ENCODE data around the gene RAB9A.

RAB9A gene

DNA sequence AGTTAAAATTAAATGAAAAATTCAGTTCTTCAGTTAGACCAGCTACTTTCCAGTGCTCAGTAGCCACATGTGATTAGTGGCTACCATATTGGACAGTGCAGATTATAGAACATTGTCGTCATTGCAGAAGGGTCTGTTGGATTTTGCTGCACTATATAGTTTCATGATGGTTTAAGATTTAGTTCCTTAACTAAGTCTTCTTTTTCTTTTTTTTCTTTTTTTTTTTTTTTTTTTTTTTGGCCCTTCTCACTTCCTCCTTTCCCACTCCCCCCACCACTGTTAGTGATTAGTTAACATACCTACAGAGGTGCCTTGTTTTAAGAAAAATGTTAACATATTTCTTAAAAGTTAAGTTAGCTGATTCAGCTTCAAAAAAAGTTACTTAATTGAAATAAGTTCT, 9.0 kb downstream of the RAB9A start:
- Histone ChIP-seq H2AK5ac (ENCODE audit: low read length, severe bottlenecking) (no peak overlapping the region), H3K14ac (ENCODE audit: low read length in 2 of 2) (no peak overlapping the region), H3K4me1 (ENCODE audit: control insufficient read depth, insufficient read depth, low read depth, low read length) (peaks cover 5% of the 10 kb centered on the region), H3K27ac (ENCODE audit: low read length, poor library complexity, severe bottlenecking) (no peak overlapping the region), H3K4me3 (ENCODE audit: insufficient read depth in 1 of 2, low read depth in 1 of 2, low read length in 2 of 2) (no peak overlapping the region), H2BK15ac (ENCODE audit: low read depth, poor library complexity, severe bottlenecking) (no peak overlapping the region), H3K9ac (ENCODE audit: low read length) (no peak overlapping the region), H3K79me1 (replicated peaks; ENCODE audit: low read length, poor library complexity, severe bottlenecking) (no peaks in the 10 kb centered on the region), H2BK5ac (ENCODE audit: low read depth, low read length, poor library complexity, severe bottlenecking) (no peak overlapping the region), H2BK12ac (ENCODE audit: low read length in 2 of 2) (no peak overlapping the region), H3K4ac (ENCODE audit: low read depth in 1 of 2, low read length in 2 of 2) (no peak overlapping the region), H4K91ac (ENCODE audit: low read length) (no peak overlapping the region), H4K8ac (ENCODE audit: low read length) (no peak overlapping the region), H2BK120ac (ENCODE audit: low read depth, low read length) (no peak overlapping the region), H3K27me3 (ENCODE audit: control insufficient read depth in 1 of 2, insufficient read depth in 1 of 2, low read length in 2 of 2) (peaks cover 0 to 4% of the 10 kb centered on the region in 2 experiments), H2AFZ (ENCODE audit: low read depth, low read length) (no peak overlapping the region), H3K36me3 (ENCODE audit: control insufficient read depth in 1 of 2, insufficient read depth in 2 of 2, low read depth in 1 of 2, low read length in 2 of 2) (peaks cover 0 to 9% of the 10 kb centered on the region in 2 experiments), H3K23ac (ENCODE audit: low read length in 2 of 2) (no peak overlapping the region), H3K9me3 (ENCODE audit: control insufficient read depth, low read length) (no peaks in the 10 kb centered on the region), H3K18ac (ENCODE audit: low read depth in 1 of 2, low read length in 2 of 2) (no peak overlapping the region), H3K4me2 (ENCODE audit: low read length, poor library complexity, severe bottlenecking) (no peak overlapping the region)
- no peak for DNase-seq
- WGBS, result no CpG with 5 or more reads among the region's 1 CpG

DNA sequence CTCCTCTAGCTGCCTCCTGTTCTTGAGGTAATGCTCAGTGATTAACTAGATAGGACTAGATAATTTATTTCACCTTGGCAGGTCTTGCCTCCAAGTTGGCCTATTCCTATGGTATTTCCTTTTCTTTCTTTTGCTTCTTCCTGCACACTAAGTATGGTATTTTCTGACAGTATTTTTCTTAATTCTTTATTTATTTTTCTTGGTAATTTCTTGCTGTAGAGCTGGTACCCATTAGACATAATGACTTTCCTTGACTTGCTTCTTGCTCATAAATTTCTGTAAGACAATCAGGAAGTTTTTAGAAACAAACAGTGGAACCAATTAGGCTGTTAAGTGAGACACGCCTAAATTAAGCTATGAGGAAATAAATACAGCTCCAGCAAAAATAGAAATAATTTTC, 9.5 kb downstream of the RAB9A start:
- Histone ChIP-seq H3K27ac (ENCODE audit: low read length, poor library complexity, severe bottlenecking) (no peak overlapping the region), H3K9me3 (ENCODE audit: control insufficient read depth, low read length) (no peaks in the 10 kb centered on the region), H2BK15ac (ENCODE audit: low read depth, poor library complexity, severe bottlenecking) (no peak overlapping the region), H2BK12ac (ENCODE audit: low read length in 2 of 2) (no peak overlapping the region), H3K4me2 (ENCODE audit: low read length, poor library complexity, severe bottlenecking) (no peak overlapping the region), H2BK5ac (ENCODE audit: low read depth, low read length, poor library complexity, severe bottlenecking) (no peak overlapping the region), H3K4me1 (ENCODE audit: control insufficient read depth, insufficient read depth, low read depth, low read length) (peaks cover 3% of the 10 kb centered on the region), H4K8ac (ENCODE audit: low read length) (no peak overlapping the region), H3K79me1 (replicated peaks; ENCODE audit: low read length, poor library complexity, severe bottlenecking) (no peaks in the 10 kb centered on the region), H4K91ac (ENCODE audit: low read length) (no peak overlapping the region), H3K27me3 (ENCODE audit: control insufficient read depth in 1 of 2, insufficient read depth in 1 of 2, low read length in 2 of 2) (no peaks in the 10 kb centered on the region), H3K14ac (ENCODE audit: low read length in 2 of 2) (no peak overlapping the region), H3K23ac (ENCODE audit: low read length in 2 of 2) (no peak overlapping the region), H3K18ac (ENCODE audit: low read depth in 1 of 2, low read length in 2 of 2) (no peak overlapping the region), H3K4me3 (ENCODE audit: insufficient read depth in 1 of 2, low read depth in 1 of 2, low read length in 2 of 2) (no peak overlapping the region), H3K4ac (ENCODE audit: low read depth in 1 of 2, low read length in 2 of 2) (no peak overlapping the region), H2BK120ac (ENCODE audit: low read depth, low read length) (no peak overlapping the region), H2AFZ (ENCODE audit: low read depth, low read length) (no peak overlapping the region), H3K9ac (ENCODE audit: low read length) (no peak overlapping the region), H2AK5ac (ENCODE audit: low read length, severe bottlenecking) (no peak overlapping the region), H3K36me3 (ENCODE audit: control insufficient read depth in 1 of 2, insufficient read depth in 2 of 2, low read depth in 1 of 2, low read length in 2 of 2) (peaks cover 0 to 10% of the 10 kb centered on the region in 2 experiments)
- WGBS, result no CpG with 5 or more reads among the region's 1 CpG
- DNase-seq, result no peak

DNA sequence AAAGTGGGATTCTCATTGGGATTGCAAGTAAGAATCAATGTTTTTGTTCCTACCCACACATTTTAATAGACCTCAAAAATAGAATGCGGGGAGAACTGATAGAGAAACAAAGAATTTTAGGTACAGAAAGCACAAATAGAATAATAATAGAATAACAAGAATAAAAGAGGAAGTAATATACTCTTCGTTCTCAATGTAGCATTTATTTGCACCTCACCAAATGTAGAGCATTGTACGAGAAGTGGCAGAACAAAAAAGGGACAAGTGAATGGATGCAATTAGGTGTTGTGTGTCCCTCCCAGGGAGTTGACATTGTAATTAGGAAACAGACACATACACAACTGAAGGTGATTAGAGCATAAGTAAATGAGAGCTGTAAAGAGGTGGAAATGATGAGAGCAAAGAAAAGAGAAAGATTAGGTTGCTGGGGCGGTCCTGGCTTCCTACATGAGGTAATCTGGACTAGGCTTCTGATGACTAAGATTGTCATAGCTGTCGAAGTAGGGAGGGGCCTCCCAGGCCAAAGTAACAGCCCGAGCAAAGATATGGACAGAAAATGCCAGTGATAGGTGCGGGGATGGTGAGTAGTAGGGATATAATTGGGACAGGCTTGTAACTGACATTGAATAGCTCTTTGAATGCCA, 10.4 kb downstream of the RAB9A start:
- Histone ChIP-seq H3K9ac (ENCODE audit: low read length) (no peak overlapping the region), H3K9me3 (ENCODE audit: control insufficient read depth, low read length) (no peaks in the 10 kb centered on the region), H3K23ac (ENCODE audit: low read length in 2 of 2) (no peak overlapping the region), H3K14ac (ENCODE audit: low read length in 2 of 2) (no peak overlapping the region), H3K4me3 (ENCODE audit: insufficient read depth in 1 of 2, low read depth in 1 of 2, low read length in 2 of 2) (no peak overlapping the region), H3K27ac (ENCODE audit: low read length, poor library complexity, severe bottlenecking) (no peak overlapping the region), H4K91ac (ENCODE audit: low read length) (no peak overlapping the region), H2BK120ac (ENCODE audit: low read depth, low read length) (no peak overlapping the region), H2BK12ac (ENCODE audit: low read length in 2 of 2) (no peak overlapping the region), H3K27me3 (ENCODE audit: control insufficient read depth in 1 of 2, insufficient read depth in 1 of 2, low read length in 2 of 2) (no peaks in the 10 kb centered on the region), H3K4ac (ENCODE audit: low read depth in 1 of 2, low read length in 2 of 2) (no peak overlapping the region), H3K79me1 (replicated peaks; ENCODE audit: low read length, poor library complexity, severe bottlenecking) (no peaks in the 10 kb centered on the region), H4K8ac (ENCODE audit: low read length) (no peak overlapping the region), H2BK5ac (ENCODE audit: low read depth, low read length, poor library complexity, severe bottlenecking) (no peak overlapping the region), H2AFZ (ENCODE audit: low read depth, low read length) (no peak overlapping the region), H2BK15ac (ENCODE audit: low read depth, poor library complexity, severe bottlenecking) (no peak overlapping the region), H3K4me2 (ENCODE audit: low read length, poor library complexity, severe bottlenecking) (no peak overlapping the region), H3K4me1 (ENCODE audit: control insufficient read depth, insufficient read depth, low read depth, low read length) (peaks cover 3% of the 10 kb centered on the region), H2AK5ac (ENCODE audit: low read length, severe bottlenecking) (no peak overlapping the region), H3K36me3 (ENCODE audit: control insufficient read depth in 1 of 2, insufficient read depth in 2 of 2, low read depth in 1 of 2, low read length in 2 of 2) (peaks cover 0 to 14% of the 10 kb centered on the region in 2 experiments), H3K18ac (ENCODE audit: low read depth in 1 of 2, low read length in 2 of 2) (no peak overlapping the region)
- 78% methylated on average over 5 of the region's 7 CpGs for WGBS
- peak; percentile 15 for DNase-seq

DNA sequence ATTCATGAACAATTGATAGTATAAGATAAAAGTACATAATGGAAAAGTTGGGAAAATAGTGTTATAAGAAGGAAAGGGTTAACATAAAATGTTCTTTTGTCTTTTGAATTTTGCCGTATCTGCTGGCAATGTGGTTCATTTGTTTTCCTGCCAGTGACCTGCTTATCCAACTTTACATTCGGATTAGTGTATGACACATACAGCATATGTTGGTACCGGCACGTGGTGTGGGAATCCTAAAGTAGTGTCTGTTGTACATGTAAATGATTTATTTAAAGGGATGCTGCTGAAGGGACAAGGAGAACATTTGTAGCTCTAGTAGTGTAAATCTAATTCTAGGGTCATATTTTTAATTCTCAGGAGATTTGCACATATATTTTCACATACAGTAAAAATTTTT, 11.5 kb downstream of the RAB9A start:
- Histone ChIP-seq H2BK5ac (ENCODE audit: low read depth, low read length, poor library complexity, severe bottlenecking) (no peak overlapping the region), H3K23ac (ENCODE audit: low read length in 2 of 2) (no peak overlapping the region), H2AK5ac (ENCODE audit: low read length, severe bottlenecking) (no peak overlapping the region), H2BK15ac (ENCODE audit: low read depth, poor library complexity, severe bottlenecking) (no peak overlapping the region), H2AFZ (ENCODE audit: low read depth, low read length) (no peak overlapping the region), H3K79me1 (replicated peaks; ENCODE audit: low read length, poor library complexity, severe bottlenecking) (no peaks in the 10 kb centered on the region), H3K27ac (ENCODE audit: low read length, poor library complexity, severe bottlenecking) (no peak overlapping the region), H3K9me3 (ENCODE audit: control insufficient read depth, low read length) (no peaks in the 10 kb centered on the region), H3K4ac (ENCODE audit: low read depth in 1 of 2, low read length in 2 of 2) (no peak overlapping the region), H4K91ac (ENCODE audit: low read length) (no peak overlapping the region), H3K27me3 (ENCODE audit: control insufficient read depth in 1 of 2, insufficient read depth in 1 of 2, low read length in 2 of 2) (no peaks in the 10 kb centered on the region), H3K9ac (ENCODE audit: low read length) (no peak overlapping the region), H3K4me1 (ENCODE audit: control insufficient read depth, insufficient read depth, low read depth, low read length) (peaks cover 3% of the 10 kb centered on the region), H2BK12ac (ENCODE audit: low read length in 2 of 2) (no peak overlapping the region), H2BK120ac (ENCODE audit: low read depth, low read length) (no peak overlapping the region), H3K18ac (ENCODE audit: low read depth in 1 of 2, low read length in 2 of 2) (no peak overlapping the region), H3K36me3 (ENCODE audit: control insufficient read depth in 1 of 2, insufficient read depth in 2 of 2, low read depth in 1 of 2, low read length in 2 of 2) (peaks cover 0 to 14% of the 10 kb centered on the region in 2 experiments), H3K14ac (ENCODE audit: low read length in 2 of 2) (no peak overlapping the region), H3K4me3 (ENCODE audit: insufficient read depth in 1 of 2, low read depth in 1 of 2, low read length in 2 of 2) (no peak overlapping the region), H3K4me2 (ENCODE audit: low read length, poor library complexity, severe bottlenecking) (no peak overlapping the region), H4K8ac (ENCODE audit: low read length) (no peak overlapping the region)
- no peak for DNase-seq
- WGBS, result 86% methylated on average over 4 of the region's 4 CpGs
